ENCODE results near the gene HGF.

HGF gene

GRCh38 chr7:81780914-81781693 is 11.3 kb upstream of the HGF start:
- ATAC-seq: no peak
- TF ChIP-seq ZFP30 (CRISPR knock-in tag; IDR thresholded peaks at IDR 0.05): no peak
- no peak for TF ChIP-seq ISL1 (CRISPR knock-in tag; IDR thresholded peaks at IDR 0.05)

- no peak for TF ChIP-seq CSRNP3 (CRISPR knock-in tag; IDR thresholded peaks at IDR 0.05)
- TF ChIP-seq ZNF565 (CRISPR knock-in tag; conservative IDR thresholded peaks at IDR 0.05; ENCODE audit: low read depth): no peak
- TF ChIP-seq ZFP30 (CRISPR knock-in tag; IDR thresholded peaks at IDR 0.05): no peak
- no peak for TF ChIP-seq PPARA (CRISPR knock-in tag; IDR thresholded peaks at IDR 0.05; ENCODE audit: borderline replicate concordance)
- no peak for TF ChIP-seq POU6F1 (CRISPR knock-in tag; IDR thresholded peaks at IDR 0.05; ENCODE audit: borderline replicate concordance, low read depth)
- no peak for TF ChIP-seq ARNTL (CRISPR knock-in tag; IDR thresholded peaks at IDR 0.05; ENCODE audit: borderline replicate concordance, low read depth)
- no peak for TF ChIP-seq SNAI2 (CRISPR knock-in tag; IDR thresholded peaks at IDR 0.05)
- no peak for TF ChIP-seq ISL1 (CRISPR knock-in tag; IDR thresholded peaks at IDR 0.05)
- no peak for TF ChIP-seq BACH2 (CRISPR knock-in tag; IDR thresholded peaks at IDR 0.05; ENCODE audit: borderline replicate concordance)
- ATAC-seq: no peak
Observed at GRCh38 chr7:81779706-81780105, 9.9 kb upstream of the HGF start.

GRCh38 chr7:81777697-81778096 is 7.8 kb upstream of the HGF start:
- ATAC-seq: no peak
- TF ChIP-seq POU6F1 (CRISPR knock-in tag; IDR thresholded peaks at IDR 0.05; ENCODE audit: borderline replicate concordance, low read depth) (no peak), CSDC2 (CRISPR knock-in tag; IDR thresholded peaks at IDR 0.05) (no peak), ZFP3 (CRISPR knock-in tag; IDR thresholded peaks at IDR 0.05) (no peak), ARNTL (CRISPR knock-in tag; IDR thresholded peaks at IDR 0.05; ENCODE audit: borderline replicate concordance, low read depth) (no peak), BACH2 (CRISPR knock-in tag; IDR thresholded peaks at IDR 0.05; ENCODE audit: borderline replicate concordance) (no peak), RARB (CRISPR knock-in tag; IDR thresholded peaks at IDR 0.05) (no peak), ISL1 (CRISPR knock-in tag; IDR thresholded peaks at IDR 0.05) (no peak), ZC3H10 (CRISPR knock-in tag; IDR thresholded peaks at IDR 0.05) (no peak), ZFP30 (CRISPR knock-in tag; IDR thresholded peaks at IDR 0.05) (no peak), SNAI2 (CRISPR knock-in tag; IDR thresholded peaks at IDR 0.05) (no peak), ZNF565 (CRISPR knock-in tag; conservative IDR thresholded peaks at IDR 0.05; ENCODE audit: low read depth) (no peak), CREB5 (CRISPR knock-in tag; IDR thresholded peaks at IDR 0.05; ENCODE audit: low read depth) (no peak), ESRRG (CRISPR knock-in tag; IDR thresholded peaks at IDR 0.05) (no peak), PATZ1 (CRISPR knock-in tag; IDR thresholded peaks at IDR 0.05; ENCODE audit: borderline replicate concordance) (no peak), PPARA (CRISPR knock-in tag; IDR thresholded peaks at IDR 0.05; ENCODE audit: borderline replicate concordance) (no peak), CSRNP3 (CRISPR knock-in tag; IDR thresholded peaks at IDR 0.05) (no peak), TCF4 (CRISPR knock-in tag; IDR thresholded peaks at IDR 0.05; ENCODE audit: borderline replicate concordance) (no peak), TOX (CRISPR knock-in tag; IDR thresholded peaks at IDR 0.05; ENCODE audit: borderline replicate concordance) (no peak), TSHZ2 (CRISPR knock-in tag; IDR thresholded peaks at IDR 0.05) (no peak)

Measured in SK-N-SH treated with all-trans-retinoic acid at 6 μM for 48 hours (cell line).